HG03460 (cell line): ENCODE results near the gene ENO2.

ENCODE experiments used
- ATAC-seq: cut with Tn5 transposase; IDR thresholded peaks from one replicate; pipeline ENCODE4 v1.9.1; 2021; ENCODE audit not compliant: unreplicated experiment

Gene ENO2

DNA sequence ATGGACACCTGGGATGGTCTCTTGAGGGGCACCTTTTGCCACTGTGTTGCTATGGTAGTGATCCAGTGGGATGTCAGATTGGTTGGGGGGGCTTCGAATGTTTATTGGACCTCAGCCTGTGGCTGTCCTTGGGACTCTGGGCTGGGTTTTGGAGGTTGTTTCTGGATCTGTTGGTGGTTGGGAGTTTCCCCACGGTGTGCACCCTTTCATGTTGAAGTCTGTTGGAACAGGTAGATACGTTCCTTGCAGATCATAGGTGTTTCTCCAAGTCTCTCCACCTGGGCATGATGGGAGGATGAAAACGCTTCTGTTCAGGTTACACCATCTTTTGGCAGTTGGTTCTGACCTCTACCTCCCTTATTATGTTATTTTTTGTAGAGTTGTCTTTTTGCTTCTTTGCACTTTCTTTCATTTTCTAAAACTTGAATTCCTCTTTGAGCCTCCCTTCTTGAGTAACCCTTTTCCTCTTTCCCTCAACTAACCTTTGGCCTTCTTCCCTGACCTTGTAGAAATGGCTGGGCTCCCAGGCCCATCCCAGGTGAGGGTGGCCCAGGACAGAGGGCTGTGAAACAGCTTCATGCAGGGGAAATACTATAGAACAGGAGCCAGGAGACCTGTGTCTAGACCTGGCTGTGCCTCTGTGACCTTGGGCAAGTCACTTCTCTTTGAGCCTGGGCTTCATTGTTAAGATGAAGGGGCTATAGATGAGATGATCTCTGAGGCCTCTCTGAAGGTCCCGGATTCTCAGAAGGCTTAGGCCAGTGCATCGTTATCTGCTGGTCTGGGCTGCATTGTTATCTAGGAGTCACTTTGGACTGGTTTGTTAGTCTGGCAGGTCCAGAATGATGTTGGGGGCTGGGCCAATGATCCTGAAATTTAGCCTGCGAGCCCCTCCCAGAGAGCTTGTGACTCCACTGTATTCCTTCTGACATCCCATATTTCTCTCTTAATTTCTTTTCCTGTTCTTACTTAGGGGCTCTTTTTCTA, 15.4 kb downstream of the ENO2 start:
- no peak for ATAC-seq

DNA sequence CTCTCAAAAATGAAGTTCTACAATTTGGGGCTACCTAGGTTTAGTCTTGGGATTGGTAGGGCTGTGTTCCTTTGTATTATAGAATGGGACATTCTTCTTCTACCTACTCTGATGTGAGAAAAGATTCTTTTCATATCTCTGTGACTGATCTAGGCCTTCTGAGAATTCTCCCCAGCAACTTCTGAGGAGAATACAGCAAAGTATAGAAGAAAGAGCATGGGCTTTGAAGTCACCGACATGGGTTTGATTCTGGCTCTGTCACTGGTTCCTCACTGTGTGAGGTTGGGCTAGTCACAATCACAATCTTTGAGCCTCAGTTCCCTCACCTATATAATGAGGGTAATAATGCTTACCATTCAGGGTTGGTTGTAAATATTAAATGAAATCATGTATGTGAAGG, 18.4 kb downstream of the ENO2 start:
- ATAC-seq: no peak

DNA sequence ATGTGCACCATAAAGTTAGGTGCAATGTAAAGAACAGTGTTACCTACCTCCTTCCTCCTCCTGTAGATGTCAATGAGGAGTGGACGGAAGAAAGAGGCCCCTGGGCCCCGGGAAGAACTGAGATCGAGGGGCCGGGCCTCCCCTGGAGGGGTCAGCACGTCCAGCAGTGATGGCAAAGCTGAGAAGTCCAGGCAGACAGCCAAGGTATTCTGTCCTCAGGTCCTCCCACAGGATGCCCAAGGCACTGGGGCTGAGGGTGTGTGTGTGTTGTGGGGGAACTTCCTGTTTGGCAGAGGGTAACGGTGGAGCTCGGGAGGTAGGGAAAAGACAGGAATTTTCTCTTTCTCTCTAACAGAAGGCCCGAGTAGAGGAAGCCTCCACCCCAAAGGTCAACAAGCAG, 19.7 kb downstream of the ENO2 start:
- no peak for ATAC-seq

DNA sequence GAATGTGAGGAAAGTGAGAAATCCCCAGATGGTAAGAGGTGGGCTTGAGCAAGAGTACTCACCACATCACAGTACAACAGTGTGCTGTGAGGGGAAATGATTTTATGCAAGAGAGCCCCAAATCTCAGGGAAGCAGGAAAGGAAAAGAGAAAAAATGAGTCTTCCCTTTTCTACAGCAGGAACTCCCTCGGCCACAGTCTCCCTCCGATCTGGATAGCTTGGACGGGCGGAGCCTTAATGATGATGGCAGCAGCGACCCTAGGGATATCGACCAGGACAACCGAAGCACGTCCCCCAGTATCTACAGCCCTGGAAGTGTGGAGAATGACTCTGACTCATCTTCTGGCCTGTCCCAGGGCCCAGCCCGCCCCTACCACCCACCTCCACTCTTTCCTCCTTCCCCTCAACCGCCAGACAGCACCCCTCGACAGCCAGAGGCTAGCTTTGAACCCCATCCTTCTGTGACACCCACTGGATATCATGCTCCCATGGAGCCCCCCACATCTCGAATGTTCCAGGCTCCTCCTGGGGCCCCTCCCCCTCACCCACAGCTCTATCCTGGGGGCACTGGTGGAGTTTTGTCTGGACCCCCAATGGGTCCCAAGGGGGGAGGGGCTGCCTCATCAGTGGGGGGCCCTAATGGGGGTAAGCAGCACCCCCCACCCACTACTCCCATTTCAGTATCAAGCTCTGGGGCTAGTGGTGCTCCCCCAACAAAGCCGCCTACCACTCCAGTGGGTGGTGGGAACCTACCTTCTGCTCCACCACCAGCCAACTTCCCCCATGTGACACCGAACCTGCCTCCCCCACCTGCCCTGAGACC, 21.2 kb downstream of the ENO2 start:
- no peak for ATAC-seq

DNA sequence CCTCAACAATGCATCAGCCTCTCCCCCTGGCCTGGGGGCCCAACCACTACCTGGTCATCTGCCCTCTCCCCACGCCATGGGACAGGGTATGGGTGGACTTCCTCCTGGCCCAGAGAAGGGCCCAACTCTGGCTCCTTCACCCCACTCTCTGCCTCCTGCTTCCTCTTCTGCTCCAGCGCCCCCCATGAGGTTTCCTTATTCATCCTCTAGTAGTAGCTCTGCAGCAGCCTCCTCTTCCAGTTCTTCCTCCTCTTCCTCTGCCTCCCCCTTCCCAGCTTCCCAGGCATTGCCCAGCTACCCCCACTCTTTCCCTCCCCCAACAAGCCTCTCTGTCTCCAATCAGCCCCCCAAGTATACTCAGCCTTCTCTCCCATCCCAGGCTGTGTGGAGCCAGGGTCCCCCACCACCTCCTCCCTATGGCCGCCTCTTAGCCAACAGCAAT, 21.8 kb downstream of the ENO2 start:
- no peak for ATAC-seq

DNA sequence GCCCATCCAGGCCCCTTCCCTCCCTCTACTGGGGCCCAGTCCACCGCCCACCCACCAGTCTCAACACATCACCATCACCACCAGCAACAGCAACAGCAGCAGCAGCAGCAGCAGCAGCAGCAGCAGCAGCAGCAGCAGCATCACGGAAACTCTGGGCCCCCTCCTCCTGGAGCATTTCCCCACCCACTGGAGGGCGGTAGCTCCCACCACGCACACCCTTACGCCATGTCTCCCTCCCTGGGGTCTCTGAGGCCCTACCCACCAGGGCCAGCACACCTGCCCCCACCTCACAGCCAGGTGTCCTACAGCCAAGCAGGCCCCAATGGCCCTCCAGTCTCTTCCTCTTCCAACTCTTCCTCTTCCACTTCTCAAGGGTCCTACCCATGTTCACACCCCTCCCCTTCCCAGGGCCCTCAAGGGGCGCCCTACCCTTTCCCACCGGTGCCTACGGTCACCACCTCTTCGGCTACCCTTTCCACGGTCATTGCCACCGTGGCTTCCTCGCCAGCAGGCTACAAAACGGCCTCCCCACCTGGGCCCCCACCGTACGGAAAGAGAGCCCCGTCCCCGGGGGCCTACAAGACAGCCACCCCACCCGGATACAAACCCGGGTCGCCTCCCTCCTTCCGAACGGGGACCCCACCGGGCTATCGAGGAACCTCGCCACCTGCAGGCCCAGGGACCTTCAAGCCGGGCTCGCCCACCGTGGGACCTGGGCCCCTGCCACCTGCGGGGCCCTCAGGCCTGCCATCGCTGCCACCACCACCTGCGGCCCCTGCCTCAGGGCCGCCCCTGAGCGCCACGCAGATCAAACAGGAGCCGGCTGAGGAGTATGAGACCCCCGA, 22.5 kb downstream of the ENO2 start:
- ATAC-seq: peak; percentile 11

DNA sequence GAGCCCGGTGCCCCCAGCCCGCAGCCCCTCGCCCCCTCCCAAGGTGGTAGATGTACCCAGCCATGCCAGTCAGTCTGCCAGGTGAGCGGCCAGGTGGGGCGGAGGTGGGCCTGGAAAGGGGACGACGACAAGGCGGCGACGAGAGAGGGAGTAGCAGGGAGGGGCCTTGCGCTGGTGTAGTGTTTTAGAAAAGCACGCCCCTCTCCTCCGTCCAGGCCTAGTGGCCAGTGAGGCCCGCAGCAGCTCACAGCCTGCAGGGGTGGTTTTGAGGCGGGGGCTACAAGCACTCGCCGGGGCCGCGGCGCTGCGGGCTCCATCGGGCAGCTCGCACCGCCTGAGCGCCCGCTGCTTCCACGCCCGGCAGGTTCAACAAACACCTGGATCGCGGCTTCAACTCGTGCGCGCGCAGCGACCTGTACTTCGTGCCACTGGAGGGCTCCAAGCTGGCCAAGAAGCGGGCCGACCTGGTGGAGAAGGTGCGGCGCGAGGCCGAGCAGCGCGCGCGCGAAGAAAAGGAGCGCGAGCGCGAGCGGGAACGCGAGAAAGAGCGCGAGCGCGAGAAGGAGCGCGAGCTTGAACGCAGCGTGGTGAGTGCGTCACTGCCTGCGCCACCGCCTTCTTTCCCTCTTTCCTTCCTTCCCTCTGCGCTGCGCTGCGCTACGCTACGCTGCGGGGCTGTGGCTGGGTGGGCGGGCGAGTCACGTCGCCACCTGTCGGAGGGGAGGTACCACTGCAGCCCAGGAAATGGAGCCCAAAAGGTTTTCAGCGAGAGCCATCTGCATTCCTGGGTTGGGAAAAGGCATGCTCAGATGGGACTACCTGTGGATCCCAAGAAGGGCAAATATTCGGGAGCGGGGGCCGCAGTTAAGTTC, 23.3 kb downstream of the ENO2 start:
- ATAC-seq: peak; percentile 86

DNA sequence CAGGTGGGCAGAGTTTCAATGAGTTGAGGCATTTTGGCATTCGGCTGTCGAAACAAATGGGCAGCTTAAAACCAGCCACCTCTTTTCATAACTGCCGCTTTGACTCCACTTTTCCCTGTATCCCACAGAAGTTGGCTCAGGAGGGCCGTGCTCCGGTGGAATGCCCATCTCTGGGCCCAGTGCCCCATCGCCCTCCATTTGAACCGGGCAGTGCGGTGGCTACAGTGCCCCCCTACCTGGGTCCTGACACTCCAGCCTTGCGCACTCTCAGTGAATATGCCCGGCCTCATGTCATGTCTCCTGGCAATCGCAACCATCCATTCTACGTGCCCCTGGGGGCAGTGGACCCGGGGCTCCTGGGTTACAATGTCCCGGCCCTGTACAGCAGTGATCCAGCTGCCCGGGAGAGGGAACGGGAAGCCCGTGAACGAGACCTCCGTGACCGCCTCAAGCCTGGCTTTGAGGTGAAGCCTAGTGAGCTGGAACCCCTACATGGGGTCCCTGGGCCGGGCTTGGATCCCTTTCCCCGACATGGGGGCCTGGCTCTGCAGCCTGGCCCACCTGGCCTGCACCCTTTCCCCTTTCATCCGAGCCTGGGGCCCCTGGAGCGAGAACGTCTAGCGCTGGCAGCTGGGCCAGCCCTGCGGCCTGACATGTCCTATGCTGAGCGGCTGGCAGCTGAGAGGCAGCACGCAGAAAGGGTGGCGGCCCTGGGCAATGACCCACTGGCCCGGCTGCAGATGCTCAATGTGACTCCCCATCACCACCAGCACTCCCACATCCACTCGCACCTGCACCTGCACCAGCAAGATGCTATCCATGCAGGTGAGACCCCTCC, 24.2 kb downstream of the ENO2 start:
- ATAC-seq: no peak

DNA sequence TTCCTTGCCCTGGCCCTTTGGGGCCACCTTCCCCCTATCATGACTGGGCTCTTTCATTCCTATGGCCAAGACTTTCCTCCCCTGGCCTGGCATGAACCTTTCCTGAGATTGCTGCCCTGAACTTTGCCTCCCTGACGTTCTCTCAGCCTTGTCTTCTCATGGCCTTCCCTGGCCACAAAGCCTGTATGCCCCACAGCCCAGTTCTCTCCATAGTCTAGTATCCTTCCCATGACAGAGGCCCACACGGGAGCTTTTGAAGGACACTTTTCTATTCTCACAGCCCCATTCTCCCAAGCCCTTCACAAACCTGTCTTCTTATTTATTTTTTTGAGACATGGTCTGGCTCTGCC, 24.8 kb downstream of the ENO2 start:
- no peak for ATAC-seq

DNA sequence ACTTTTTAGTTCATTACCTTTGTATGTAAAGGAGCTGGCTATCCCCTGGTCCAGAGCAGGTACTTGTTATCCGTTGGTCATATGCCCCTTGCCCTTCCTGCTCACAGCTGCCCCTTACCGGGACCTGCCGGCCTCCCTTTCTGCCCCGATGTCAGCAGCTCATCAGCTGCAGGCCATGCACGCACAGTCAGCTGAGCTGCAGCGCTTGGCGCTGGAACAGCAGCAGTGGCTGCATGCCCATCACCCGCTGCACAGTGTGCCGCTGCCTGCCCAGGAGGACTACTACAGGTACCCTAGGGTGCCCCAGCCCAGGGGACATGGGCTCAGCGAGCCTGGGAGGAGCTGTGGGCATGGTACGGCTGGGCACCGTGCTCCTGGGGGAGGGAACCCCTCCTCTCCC, 26.9 kb downstream of the ENO2 start:
- no peak for ATAC-seq

DNA sequence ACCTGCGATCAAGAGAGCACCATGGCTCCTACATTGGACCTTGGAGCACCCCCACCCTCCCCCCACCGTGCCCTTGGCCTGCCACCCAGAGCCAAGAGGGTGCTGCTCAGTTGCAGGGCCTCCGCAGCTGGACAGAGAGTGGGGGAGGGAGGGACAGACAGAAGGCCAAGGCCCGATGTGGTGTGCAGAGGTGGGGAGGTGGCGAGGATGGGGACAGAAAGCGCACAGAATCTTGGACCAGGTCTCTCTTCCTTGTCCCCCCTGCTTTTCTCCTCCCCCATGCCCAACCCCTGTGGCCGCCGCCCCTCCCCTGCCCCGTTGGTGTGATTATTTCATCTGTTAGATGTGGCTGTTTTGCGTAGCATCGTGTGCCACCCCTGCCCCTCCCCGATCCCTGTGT, 27.4 kb downstream of the ENO2 start:
- ATAC-seq: no peak

DNA sequence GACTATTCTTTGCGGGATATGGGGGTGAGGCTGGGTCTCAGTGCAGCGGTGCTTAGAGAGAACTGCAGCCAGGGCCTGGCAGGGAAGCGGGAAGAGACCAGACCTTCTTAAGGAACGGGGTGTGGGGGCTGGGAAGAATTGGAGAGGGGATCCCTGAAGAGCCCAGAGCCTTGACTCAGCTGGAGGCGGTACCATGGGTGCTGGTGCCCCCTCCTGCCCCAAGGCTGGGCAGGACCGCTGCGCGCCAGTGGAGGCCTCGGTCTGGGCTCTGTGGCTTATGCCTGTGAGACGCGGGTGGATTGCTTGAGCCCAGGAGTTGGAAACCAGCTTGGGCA, 27.9 kb downstream of the ENO2 start:
- ATAC-seq: no peak

DNA sequence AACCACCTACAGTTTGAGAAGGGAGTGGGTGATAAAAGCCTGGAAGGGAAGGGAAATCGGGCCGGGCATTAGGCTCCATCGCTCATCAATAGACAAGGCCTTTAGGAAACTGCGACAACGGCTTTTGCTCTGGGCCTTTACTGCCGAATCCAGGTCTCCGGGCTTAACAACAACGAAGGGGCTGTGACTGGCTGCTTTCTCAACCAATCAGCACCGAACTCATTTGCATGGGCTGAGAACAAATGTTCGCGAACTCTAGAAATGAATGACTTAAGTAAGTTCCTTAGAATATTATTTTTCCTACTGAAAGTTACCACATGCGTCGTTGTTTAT, 29.0 kb downstream of the ENO2 start:
- peak; percentile 31 for ATAC-seq

DNA sequence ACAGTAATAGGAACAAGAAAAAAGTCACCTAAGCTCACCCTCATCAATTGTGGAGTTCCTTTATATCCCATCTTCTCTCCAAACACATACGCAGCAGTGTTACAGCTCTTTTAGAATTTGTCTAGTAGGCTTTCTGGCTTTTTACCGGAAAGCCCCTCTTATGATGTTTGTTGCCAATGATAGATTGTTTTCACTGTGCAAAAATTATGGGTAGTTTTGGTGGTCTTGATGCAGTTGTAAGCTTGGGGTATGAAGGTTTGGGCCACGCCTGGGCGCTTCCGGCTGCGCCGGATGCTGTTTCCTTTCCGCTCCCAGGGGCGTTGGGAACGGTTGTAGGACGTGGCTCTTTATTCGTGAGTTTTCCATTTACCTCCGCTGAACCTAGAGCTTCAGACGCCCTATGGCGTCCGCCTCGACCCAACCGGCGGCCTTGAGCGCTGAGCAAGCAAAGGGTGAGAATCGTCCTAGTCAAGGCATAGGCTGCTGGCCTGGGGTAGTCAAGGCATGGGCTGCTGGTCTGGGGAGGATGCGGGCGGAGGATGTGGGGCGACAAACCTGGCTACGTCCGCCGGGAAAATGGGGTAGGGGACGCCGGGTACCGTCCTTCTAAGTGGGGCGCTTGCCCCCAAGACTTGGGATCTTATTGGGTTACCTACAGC, 29.5 kb downstream of the ENO2 start, which contains the start of the genes C12orf57 and RNU7-1:
TSS of gene C12orf57 (plus strand) at position 301 of the 659 bp plus-strand sequence. CDS start at position 401, 100 bp downstream.
TSS of gene RNU7-1 (plus strand) at position 95 of the 659 bp plus-strand sequence.
- ATAC-seq: peak; percentile 30

DNA sequence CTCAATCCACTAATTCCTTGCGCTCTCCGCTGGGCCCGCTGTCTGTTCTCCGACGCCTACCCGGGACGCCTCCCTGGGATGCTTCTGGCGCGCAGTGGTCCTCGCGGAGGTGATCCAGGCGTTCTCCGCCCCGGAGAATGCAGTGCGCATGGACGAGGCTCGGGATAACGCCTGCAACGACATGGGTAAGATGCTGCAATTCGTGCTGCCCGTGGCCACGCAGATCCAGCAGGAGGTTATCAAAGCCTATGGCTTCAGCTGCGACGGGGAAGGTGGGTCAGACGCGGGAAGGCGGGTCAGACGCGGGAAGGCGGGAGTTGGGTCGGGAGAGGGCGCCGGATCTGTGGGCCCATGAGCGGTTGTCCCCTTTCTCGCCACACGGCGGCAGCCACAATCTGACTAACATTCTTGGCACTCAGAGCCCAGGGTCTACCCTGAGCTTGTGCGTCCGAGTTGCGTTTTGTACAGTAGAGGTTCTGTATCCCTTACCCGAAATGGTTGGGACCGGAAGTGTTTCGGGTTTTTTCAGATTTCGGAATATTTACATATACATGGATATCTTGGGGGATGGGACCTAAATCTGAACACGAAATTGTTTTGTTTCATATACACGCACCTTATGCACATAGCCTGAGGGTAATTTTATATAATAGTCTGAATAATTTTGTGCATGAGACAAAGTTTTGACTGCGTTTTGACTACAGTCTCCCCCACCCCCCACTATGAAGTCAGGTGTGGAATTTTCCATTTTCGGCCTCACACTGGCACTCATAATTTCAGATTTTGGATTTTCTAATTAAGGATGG, 30.2 kb downstream of the ENO2 start:
- ATAC-seq: peak; percentile 47

DNA sequence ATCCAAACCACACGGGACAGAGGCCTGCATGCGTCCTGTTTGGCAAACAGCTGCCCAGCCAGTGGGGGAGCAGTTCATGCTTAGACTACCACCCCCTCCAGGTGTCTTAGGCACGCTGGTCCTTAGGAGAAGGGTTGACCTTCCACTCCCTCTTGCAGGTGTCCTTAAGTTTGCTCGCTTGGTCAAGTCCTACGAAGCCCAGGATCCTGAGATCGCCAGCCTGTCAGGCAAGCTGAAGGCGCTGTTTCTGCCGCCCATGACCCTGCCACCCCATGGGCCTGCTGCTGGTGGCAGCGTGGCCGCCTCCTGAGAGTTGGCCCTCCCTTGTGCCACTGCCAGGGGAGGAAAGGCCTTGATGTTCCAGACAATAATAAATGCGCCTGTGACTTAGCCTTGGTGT, 31.2 kb downstream of the ENO2 start:
- ATAC-seq: no peak

DNA sequence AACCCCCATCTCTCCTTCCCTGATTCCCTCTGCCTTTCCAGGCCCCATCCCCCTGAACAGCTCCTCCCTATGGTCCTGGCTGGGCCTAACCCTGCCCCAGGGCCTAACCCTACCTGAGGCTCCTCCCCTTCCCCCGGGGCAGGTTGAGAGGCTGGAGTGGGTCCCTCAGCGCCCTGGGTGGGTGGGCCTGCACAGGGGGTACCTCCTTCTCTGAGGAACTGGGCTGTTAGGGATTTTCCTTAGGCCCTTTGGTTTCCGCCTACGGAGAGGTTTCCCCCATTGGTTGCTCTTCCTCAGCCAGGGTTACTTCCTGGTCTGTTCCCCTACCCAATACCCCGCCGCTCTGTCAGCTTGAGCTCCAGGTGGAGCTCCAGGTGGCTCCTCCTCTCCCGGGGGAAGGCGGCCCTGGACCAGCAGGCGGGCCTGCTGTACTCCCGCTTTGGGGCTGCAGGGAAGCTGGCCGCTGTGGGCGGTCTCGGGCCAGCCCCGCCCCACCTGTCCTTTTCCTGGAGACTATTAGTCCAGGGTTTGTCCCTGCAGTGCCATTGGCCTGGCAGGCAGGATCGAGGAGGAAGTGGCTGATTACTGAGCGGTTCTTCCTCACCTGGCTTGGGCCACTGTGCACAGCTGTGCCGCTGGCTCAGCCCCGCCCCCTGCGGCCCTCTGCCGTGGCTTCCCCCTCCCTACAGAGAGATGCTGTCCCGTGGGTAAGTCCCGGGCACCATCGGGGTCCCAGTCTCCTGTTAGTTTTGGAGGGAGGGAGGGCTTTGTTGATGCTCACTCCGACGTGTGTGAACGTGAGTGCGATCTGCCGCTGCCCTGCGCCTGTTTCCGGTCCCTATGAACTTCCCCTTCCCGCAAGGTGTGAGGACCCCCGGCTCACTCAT, 31.9 kb downstream of the ENO2 start:
- ATAC-seq: no peak
